C4-2B (cell line): ENCODE data around the gene PACRG.
A peak's percentile ranks its signal among the peaks of the same experiment; 100 is the strongest.

Source experiments
- H3K27ac ChIP-seq: fragments of 450-650 bp; 2 replicates; pipeline ENCODE4 v1.5.1; 2017
- CTCF ChIP-seq: fragments of 450-650 bp; conservative IDR thresholded peaks from 2 replicates; pipeline ENCODE4 v1.5.1; 2017; ENCODE audit warnings: mild to moderate bottlenecking
- ZFX ChIP-seq: fragments of 450-650 bp; IDR thresholded peaks from 2 replicates; pipeline ENCODE4 v1.6.1; 2017

PACRG gene

GRCh38 chr6:163264662-163265035, 536.9 kb downstream of the PACRG start:
- peak overlapping the region; percentile 36 for H3K27ac ChIP-seq
- TF ChIP-seq ZFX (no peak), CTCF (0 out of 2 replicates have a peak, but pooled peaks have one; percentile 7)

- H3K27ac ChIP-seq = no peak overlapping the region
- no peak for TF ChIP-seq ZFX
- no peak for TF ChIP-seq CTCF
Observed at GRCh38 chr6:163281634-163282033, 553.9 kb downstream of the PACRG start.

- TF ChIP-seq CTCF (no peak), ZFX (no peak)
- H3K27ac ChIP-seq = no peak overlapping the region
Observed at GRCh38 chr6:163282672-163283071, 554.9 kb downstream of the PACRG start.

GRCh38 chr6:163284151-163284550, 556.4 kb downstream of the PACRG start:
- no peak overlapping the region for H3K27ac ChIP-seq
- no peak for TF ChIP-seq ZFX
- TF ChIP-seq CTCF = no peak

GRCh38 chr6:163285691-163286090, 557.9 kb downstream of the PACRG start:
- no peak overlapping the region for H3K27ac ChIP-seq
- TF ChIP-seq ZFX = no peak
- no peak for TF ChIP-seq CTCF

GRCh38 chr6:163287626-163288025, 559.9 kb downstream of the PACRG start:
- no peak overlapping the region for H3K27ac ChIP-seq
- TF ChIP-seq ZFX = no peak
- TF ChIP-seq CTCF = no peak

- no peak overlapping the region for H3K27ac ChIP-seq
- TF ChIP-seq CTCF (no peak), ZFX (no peak)
Observed at GRCh38 chr6:163288066-163288465, 560.3 kb downstream of the PACRG start.
